NOMO-1 (cell line): Measurements from ENCODE around the gene PCSK2.
"Not testable (repeated sequence)": the region's sequence is repeated elsewhere in the genome, so short reads cannot be mapped to it uniquely, and the experiment has no call there.

Experiments
- DNase-seq, 2 experiments: peaks; one replicate each; lab custom pipeline; 2025; ENCODE audit not compliant: unreplicated experiment in 2 of 2; lab: John Stamatoyannopoulos, UW

The PCSK2 gene, protein sequence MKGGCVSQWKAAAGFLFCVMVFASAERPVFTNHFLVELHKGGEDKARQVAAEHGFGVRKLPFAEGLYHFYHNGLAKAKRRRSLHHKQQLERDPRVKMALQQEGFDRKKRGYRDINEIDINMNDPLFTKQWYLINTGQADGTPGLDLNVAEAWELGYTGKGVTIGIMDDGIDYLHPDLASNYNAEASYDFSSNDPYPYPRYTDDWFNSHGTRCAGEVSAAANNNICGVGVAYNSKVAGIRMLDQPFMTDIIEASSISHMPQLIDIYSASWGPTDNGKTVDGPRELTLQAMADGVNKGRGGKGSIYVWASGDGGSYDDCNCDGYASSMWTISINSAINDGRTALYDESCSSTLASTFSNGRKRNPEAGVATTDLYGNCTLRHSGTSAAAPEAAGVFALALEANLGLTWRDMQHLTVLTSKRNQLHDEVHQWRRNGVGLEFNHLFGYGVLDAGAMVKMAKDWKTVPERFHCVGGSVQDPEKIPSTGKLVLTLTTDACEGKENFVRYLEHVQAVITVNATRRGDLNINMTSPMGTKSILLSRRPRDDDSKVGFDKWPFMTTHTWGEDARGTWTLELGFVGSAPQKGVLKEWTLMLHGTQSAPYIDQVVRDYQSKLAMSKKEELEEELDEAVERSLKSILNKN

DNA sequence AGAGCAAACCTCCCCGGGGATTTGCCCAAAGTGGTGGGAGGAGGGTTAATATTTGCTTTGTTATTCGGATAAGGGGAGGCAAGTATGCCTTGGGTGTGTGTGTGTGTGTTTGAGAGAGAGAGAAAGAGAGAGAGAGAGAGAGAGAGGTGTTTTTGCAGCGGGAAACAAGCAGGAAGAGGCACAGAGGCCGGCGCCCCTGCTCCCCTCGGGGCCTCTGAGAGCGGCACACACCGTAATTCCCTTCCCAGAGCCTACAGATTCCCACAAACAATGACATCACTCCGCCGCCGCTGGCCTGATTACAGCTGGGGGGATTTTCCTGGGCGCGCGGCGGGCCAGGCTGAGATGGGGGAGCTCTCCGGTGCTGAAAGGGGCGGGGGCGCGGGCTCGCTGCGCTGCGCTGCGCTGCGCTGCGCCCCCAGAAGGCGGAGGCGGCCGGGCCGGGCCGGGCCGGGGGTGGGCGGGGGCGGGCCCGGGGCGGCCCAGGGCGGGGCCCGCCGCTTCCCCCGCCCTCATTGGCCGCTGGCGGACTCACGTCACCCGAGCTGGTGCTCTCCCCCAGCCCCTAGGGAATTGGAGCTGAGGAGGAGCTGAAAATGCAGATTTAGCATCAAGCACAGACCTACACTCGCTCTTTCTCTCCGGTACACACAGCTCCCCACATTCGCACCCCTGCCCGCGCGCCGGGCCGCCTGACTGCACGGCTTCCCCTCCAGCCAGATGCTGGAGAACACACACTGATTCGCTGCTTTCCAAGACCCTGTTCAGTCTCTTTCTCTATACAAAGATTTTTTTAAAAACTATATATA lies at the start of gene PCSK2:
TSS of gene PCSK2 (plus strand) at position 631 of the 809 bp plus-strand sequence. CDS start 266 bp downstream, outside the sequence.
- DNase-seq, result no peak

DNA sequence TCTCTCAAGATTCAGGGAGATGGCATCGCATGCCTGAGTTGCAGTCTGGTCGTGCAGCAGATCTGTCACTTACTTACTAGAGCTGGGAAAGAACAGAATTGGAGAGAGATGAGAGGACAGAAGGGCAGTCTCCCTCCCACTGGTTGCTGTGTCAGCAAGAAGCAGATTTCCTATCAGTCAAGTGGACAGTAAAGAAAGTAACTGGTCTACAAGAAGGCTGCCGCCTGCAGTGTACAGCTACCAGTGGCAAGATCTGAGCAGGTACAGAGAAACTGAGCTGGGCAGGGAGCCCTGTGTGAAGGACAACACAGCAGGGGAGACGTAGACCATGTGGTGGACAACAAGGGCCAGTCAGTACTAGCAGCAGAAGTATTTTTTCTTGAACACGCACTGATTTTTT lies 49.5 kb upstream of the PCSK2 start:
- no peak for DNase-seq

DNA sequence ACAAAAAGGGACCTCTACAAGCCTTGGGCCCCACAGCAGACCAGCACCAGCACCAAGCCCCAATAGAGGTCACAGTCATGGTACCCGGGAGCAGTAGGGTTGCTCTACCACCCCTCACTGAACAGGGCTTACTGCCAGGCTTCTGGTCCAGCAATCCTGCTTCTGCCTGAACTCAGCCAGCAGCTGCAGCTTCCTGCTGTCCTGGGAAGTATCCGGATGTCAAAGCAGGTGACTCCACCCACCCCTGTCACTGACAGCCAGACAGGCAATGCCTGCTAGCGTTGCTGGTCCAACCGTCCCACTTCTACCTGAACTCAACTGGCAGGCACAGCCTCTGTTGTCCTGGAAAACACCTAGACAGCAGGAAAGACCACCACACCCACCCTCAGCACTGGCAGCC lies 47.0 kb upstream of the PCSK2 start:
- DNase-seq, result no peak

DNA sequence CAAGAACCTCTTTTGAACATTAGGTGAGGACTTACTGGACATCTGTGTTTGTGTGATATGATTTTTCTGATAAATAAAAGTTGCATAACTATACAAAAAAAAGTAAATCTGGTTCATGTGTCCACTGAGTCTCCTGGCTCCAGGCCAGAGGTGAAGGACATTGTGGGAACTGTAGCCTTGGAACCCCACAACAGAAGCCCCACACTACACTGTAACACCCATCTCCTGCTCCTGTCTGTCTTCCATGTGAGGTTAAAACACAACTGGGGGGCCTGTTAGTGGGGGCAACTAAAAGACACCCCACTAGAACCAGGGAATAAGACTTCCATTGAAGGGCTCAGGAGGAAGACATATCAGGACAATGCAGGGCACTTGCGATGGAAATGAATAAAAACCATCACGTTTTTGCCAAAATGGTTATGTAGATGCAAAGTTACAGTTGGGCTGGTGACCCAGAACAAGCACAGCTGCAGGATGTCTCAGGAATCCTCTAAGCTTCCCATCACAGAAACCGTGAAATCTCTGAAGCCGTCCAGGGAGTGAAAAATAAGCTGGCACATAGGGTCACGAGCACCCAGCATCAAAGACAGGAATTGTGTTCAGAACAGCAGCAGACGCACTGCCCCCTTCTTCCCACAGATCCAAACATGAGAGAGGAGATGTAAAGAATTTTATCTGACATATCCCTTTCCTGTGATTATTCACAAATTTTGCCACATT lies 36.7 kb upstream of the PCSK2 start:
- no peak for DNase-seq

DNA sequence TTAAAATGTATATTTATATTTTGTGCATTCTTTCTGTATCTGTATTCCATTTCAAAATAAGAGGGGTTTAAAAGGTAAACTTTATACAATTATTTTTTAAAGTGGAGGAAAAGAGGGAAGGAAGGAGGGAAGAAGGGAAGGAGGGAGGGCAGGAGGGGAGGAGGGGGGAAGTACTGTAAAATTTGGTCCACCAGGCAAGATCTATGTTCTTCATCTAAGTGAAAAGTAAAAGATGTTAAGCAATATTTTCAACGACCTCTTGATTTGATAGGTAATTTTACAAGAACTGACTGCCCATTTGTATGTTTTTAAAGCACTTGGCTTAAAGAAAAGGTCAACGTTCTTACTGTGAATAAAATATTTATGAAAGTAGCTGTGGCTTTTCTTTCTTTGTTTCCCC lies 29.8 kb upstream of the PCSK2 start:
- DNase-seq, result no peak

DNA sequence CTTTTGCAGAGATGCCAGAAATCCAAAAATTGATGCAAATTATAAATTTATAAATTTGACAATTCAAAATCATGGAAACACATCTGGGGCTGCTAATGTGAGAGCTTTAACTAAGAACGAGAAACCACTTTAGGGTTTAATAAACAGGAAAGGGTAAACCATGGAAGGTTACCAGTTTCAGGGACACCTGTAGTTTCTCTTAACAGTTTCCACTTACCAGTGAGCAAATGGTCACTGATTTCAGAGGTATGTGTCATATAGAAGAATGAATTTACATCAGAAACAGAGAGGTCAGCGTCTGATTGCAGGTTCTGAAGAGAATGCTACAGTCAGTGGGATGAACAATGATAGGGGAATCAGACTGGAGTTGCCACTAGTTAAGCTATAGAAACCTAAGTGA lies 24.8 kb upstream of the PCSK2 start:
- DNase-seq, result no peak

DNA sequence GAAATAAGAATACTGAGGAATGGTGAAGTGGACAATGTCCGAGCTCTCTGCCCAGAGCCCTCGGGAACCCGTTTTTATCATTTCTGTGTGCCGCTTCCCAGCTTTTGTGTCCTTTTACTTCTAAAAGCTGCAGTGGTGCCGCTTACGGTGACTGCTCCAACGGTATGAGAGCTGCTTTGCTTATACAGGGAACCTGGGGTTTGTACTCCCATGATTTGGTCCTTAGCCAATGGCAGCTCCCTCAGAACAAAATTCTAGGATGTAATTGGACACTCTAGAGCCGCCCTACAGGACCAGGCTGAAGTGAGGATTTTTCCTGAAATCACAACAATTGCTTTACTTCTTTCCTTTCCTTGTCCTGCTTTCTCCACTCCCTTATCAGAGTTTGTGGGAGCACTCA lies 24.2 kb upstream of the PCSK2 start:
- no peak for DNase-seq

DNA sequence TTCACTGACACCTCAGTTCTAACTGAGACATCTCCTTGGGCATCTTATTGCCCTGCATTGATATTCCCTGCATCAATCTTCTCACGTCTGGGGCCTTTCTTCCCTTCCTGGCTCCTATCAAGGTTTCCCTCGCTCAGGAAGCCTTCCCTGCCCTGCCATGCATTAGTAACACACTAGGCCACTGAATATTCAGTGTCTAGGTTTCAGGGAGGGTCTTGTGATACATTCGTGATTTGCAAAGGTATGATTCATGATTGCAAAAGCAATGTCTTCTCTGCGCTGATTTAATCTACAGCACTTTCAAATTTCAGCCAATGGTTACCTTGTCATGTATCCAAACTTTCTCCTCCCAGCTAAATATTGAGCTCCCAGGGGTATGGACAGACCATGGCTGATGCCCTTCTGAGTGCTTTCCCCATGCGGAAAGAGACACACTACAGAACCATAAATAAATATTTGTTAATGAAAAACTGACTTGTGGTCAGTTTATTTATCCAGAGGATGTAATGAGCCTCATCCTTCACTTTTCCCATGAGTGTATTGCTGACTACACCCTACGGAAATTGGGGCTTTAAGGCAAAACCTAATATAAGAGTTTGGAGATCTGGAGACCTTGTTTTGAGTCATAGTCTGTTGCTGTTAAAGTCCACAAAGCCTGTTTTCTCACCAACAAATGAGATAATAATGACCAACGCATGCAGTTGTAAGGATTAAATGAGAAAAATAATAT lies 21.6 kb upstream of the PCSK2 start:
- no peak for DNase-seq

DNA sequence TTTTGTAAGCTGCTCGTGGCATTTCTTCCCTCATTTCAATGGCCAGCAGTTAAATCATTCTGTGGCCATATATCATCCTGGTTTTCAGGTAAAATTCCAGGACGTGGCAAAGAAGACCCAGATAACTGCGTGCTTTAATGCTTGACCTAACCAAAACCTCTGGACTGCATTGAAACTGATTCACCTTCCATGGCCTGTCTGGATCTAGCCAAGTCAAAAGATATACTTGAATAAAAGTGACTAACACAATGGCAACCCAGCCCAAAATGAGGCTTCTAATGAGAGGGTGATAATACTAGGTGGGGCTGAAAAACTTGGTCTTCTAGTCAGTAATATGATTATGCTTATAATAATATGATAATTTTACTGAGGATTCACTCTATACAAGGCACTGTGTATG lies 16.5 kb upstream of the PCSK2 start:
- DNase-seq, result no peak

DNA sequence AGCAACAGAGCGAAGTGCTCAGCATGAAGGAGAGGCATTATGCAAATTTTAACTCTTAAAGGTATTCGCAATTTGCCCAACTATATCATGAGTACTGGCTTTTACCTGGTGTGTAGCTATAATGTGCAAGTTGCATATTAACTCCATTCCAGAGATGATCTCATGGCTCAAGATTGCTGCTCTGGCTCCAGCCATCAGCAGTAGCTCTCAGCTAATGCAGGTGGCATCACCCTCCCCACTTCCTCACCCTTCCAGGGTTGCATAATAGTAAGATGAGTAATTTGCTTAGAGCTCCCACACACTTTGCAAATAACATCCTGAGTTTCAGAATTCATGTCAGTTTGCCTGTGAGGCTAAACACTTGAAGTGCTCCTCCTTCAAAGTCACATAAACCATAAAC lies 15.9 kb upstream of the PCSK2 start:
- DNase-seq, result no peak

DNA sequence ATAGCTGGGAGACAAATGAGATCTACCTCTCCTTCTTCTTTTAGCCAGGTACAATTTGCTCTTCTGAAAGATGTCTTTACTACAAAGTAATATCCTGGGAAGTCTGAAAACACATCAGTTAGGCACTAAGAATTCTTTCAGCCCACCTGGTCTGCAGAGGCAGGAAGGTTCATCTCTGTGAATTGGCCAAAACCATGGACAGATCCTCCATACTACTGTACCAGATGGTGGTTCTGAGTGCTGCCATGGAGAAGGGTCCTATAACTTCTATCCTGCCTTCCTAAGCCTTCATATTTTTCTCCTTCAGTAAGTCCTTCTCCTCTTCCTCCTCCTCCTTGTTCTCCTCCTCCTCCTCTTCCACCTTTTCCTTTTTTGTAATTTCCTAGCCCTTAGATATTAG lies 11.7 kb upstream of the PCSK2 start:
- no peak for DNase-seq

DNA sequence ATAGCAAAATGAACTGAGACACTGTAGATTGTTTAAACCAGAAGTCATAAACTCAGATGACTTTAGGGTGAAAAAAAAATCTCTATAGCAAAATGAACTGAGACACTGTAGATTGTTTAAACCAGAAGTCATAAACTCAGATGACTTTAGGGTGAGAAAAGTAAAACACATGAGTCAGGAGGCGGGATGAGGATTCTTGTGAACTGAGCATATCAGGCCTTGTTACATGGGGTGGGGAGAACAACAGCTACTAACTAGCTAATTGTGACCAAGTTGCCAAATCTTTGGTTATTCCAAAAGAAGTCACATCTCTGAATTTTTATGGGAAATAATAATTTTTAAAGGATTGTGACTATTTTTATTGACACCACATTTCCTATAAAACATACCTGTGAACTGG lies 7.0 kb upstream of the PCSK2 start:
- DNase-seq, result not testable (repeated sequence)

DNA sequence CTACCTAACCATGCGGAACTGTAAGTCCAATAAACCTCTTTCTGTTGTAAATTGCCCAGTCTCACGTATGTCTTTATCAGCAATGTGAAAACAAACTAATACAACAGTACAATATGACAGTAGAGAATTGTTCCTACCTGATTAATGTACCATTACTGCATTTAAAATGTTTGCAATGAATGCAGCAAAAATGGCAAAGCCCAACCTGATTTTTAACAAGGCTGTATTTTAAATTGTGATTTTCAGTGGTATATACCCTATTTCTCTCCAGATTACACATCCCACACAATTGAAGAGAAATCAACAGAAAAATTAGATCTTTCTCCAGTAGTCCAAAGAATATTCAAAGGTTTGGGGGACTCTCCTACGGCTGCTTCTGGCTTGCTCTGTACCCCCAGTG lies 3.3 kb upstream of the PCSK2 start:
- no peak for DNase-seq

DNA sequence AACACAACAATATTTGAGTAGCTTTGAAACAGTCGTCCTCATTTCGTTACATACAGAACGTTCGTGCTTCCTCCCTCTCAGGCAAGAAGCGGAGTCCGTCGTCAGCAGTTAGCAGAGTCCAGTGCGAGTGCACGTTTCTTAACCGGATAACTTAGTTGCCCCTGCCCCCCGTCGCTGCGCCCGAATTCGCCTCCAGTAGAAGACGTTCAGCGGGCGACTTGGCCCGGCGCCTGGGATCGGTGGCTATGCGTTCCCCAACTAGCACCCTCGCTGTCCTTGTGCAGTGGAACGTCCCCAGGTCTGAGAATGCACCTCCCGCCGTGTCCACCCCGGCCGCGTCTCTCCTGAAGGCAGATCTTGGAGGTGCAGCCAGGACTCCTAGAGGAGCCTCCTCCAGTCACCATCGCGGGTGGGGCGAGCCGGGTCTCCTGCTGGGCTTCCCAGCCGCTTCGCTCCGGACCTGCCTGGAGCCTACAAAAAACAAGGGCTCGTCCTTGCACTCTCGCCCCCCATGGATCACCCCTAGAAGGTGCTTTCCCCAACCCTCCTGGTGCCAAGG lies 910 bp upstream of the PCSK2 start:
- DNase-seq, result no peak

DNA sequence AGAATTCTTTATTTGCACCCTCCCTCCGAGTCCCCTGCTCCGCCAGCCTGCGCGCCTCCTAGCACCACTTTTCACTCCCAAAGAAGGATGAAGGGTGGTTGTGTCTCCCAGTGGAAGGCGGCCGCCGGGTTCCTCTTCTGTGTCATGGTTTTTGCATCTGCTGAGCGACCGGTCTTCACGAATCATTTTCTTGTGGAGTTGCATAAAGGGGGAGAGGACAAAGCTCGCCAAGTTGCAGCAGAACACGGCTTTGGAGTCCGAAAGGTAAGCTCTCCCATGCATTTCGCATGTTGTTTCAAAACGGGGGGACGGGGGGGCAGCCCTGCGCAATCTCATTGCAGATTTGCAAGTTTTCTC lies 357 bp downstream of the PCSK2 start:
- no peak for DNase-seq

DNA sequence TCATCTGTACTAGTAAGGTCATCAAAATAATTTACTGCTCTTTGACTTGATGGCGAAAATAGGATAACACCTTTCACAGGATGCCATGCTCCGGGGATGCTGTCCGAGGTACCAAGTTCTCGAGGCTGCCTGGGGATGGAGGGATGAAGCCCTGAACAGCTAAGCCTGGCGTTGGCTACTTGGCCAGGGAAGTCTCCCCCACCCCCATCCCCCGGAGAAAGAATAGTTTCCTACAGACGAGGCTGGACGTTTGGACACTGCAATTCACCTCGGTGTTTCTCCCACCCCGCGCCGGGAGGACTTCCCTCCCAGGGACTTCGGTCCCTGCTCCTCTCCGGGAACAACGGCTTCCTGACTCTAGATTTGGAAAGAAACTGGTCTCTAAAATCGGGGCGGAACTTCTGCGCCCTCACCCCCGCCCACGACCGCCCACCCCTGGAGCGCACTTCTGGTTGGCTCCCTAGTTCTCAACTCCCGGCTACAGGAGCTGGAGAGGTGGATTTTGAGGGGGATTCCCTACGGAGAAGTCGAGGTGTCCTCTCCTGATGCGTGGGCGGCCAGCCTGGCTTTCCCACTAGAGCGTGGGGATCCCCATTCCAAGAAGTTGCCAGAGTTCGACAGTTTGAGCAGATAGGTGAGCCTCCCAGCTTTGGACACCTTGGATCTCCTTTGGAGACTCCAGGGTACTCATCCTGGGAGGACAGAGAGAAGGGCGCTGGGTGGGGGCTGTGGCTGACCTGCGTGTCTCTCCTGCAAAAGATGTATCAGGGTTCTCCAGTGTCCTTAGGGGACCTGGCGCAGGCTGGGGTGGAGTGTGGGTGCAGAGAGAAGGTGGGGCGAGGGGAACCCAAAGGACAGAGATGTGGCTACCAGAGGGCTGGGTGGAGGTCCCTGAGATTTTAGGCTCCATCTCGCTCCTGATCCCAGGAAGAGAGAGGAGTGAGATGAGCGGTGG lies 1.1 kb downstream of the PCSK2 start:
- no peak for DNase-seq

DNA sequence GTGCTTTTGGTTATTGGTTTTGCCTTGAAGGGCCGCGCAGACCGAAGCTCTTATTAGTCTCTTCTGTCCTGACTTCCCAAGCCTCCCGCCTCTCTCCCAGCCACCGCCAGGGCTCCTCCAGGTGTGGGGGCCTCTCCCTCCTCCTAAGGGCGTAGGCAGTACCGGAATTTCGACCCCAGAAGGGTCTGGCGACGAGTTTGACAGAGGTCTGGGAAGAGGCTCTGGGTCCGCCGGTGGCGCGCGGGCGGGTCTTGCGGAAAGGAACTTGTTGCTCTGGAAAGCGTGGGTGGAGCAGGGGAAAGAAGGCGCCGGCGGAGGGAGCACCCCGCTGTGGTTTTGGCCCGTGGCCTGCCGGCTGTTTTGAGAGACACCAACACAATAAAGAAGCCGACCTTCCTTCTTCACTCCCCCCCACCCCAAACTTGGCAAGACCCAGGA lies 1.8 kb downstream of the PCSK2 start:
- DNase-seq, result no peak

DNA sequence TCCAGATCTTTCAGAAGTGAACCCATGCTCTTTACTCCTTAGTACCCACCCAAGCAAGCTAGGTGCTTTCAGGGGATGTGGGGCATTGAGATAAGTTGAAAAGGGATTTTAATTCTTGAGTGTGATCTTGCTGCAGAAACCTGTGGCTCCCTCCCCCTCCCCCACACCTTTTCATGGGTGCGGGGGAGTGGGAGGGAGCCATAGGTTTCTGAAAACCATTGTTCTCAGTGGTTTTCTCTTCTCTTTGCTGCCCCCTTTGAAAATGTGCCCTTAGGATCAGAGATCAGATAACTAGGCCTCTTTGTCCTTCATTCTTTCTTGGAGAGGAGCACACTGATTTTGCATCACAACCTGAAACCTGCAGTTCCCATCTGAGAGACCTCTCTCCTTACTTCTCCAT lies 2.4 kb downstream of the PCSK2 start:
- no peak for DNase-seq

DNA sequence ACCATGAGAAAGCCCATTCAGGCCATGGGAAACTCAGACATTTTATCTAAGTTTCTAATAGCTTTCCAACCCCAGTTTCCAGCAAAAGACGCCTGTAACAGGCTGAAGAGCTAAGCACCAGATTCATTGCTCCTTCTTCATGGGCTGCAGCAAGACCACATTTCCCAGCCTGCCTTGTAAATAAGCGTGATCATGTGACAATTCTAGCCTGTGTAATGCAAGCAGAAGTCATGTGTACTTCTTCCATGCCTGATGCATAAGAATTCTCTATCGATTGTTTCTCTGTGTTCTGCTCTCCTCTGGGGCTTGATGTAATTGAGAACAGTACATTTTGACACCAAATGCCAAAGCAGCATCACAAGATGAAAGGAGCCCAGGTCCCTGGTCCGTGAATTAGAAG lies 6.8 kb downstream of the PCSK2 start:
- DNase-seq, result no peak
